Pancreas (tissue), 10 donors: ENCODE results near the gene ZC3H13. TPM values are rescaled to one million over a fixed set of nuclear protein-coding genes. Genes with fewer than 3 reads are reported as not detected.

Experiments
- ATAC-seq, 4 donors: fragments of 200-7000 bp; cut with Tn5 transposase; one replicate each; pipeline versions ENCODE4 v1.8.0 to v1.9.1; 2020; ENCODE audit warnings: mild to moderate bottlenecking in 4 of 4, moderate library complexity in 4 of 4
- DNase-seq, 6 donors: peaks; one replicate each; pipeline ENCODE4 v3.0.0-alpha.2; 2020
- FAIRE-seq: peaks from 2 replicates; lab custom pipeline; 2012; peaks lifted over from hg19 to GRCh38; lab: Jason Lieb, UNC
- H3K27ac ChIP-seq, 4 donors: fragments of 200-600 bp; sonication (generic); 1 replicate in 3 of 4; 2 replicates in 1 of 4; pipeline versions ENCODE4 v1.5.0 to v1.8.0; 2020
- H3K27me3 ChIP-seq, 4 donors: fragments of 200-600 bp; one replicate each; pipeline ENCODE4 v1.8.0; 2021
- H3K36me3 ChIP-seq, 3 donors: fragments of 200-600 bp; sonication (generic) in 1 of 3; one replicate each; pipeline versions ENCODE4 v1.5.0 to v1.8.0; 2020 to 2021
- H3K4me1 ChIP-seq, 3 donors: fragments of 200-600 bp; one replicate each; pipeline ENCODE4 v1.8.0; 2021
- H3K4me3 ChIP-seq, 4 donors: fragments of 200-600 bp; sonication (generic) in 2 of 4; one replicate each; pipeline versions ENCODE4 v1.5.0 to v1.8.0; 2020 to 2021
- H3K9me3 ChIP-seq, 4 donors: fragments of 200-600 bp; one replicate each; pipeline ENCODE4 v1.8.0; 2021
- CTCF ChIP-seq, 4 donors: fragments of 200-600 bp; sonication (generic) in 3 of 4; IDR thresholded peaks; one replicate each; pipeline versions ENCODE4 v1.5.0 to v1.8.0; 2021; ENCODE audit warnings: antibody characterized with exemption in 4 of 4
- whole genome bisulfite sequencing, 2 donors: extraction: QIAGEN DNeasy Blood & Tissue Kit; methylation state at CpG; one replicate each; pipeline ENCODE4 v1.1.7; 2013; 5-methylcytosine and 5-hydroxymethylcytosine counted together
- intact Hi-C, 3 donors: fragments of 100-400 bp; cut with DNase I; formaldehyde crosslinking; loops; one replicate each; pipeline versions ENCODE4 v1.11.1 to v1.14.2; 2022
- polyA plus RNA-seq, 2 donors: library from polyadenylated mRNA; stranded (reverse); fragments of 200-250 nt; gene quantifications; one replicate each; pipeline ENCODE4 v1.2.3, GENCODE V29; 2013
- total RNA-seq, 6 donors: library from RNA; stranded (reverse); fragmentation: NEBNext Ultra II Directional in 4 of 6; extraction: Animal tissue kit (Norgen Biotek cat#: 25700) in 4 of 6; gene quantifications; one replicate each; pipeline versions ENCODE4 v1.2.1 to v1.2.4, GENCODE V29; 2021 to 2023
- donor health status: healthy with polysubstance abuse.
- donor health status: DM: no; HTN: no; CAD: no; lungs with moderate emphysema.
- donor health status: DM: no; HTN: no; CAD: no.
- donor health status: control.
- donor health status: control.
- donor health status: Bipolar disorder and iron deficiency.
- donor health status: DM: yes; HTN: yes; CAD: no.
- donor health status: DM: no; HTN: no; CAD: no.
- donor health status: DM: no; HTN: no; CAD: no.
- donor health status: DM: yes; HTN: yes; CAD: no.

Gene ZC3H13
- total and polyA plus RNA-seq, 8 donors: 7.6 to 24.1 (median 14.0) TPM

GRCh38 chr13:45967589-45967988, 85.0 kb downstream of the ZC3H13 start:
- 93 to 97% methylated on average over 16 of the region's 16 CpGs for WGBS, 2 donors
- no peak for FAIRE-seq

GRCh38 chr13:45966715-45967114, 85.8 kb downstream of the ZC3H13 start:
- ATAC-seq (no peak), DNase-seq (no peak), FAIRE-seq (no peak)
- H3K27me3 ChIP-seq: no peaks in the 10 kb centered on the region
- intact Hi-C loops: no loop called here
- WGBS, 2 donors: 88 to 93% methylated on average over 3 of the region's 3 CpGs
- no peak overlapping the region for H3K4me3 ChIP-seq
- H3K9me3 ChIP-seq: no peaks in the 10 kb centered on the region
- no peak overlapping the region for H3K27ac ChIP-seq
- no peak for TF ChIP-seq CTCF (IDR thresholded peaks at IDR 0.05)
- no peaks in the 10 kb centered on the region for H3K4me1 ChIP-seq
- H3K36me3 ChIP-seq: peaks cover 0 to 68% (median 0%) of the 10 kb centered on the region in 3 donors

More at GRCh38 chr13:45967589-45967988, 85.0 kb downstream of the ZC3H13 start:
- Histone ChIP-seq H3K4me3 (no peak overlapping the region), H3K27me3 (no peaks in the 10 kb centered on the region), H3K9me3 (no peaks in the 10 kb centered on the region), H3K27ac (no peak overlapping the region), H3K36me3 (peaks cover 0 to 68% (median 2%) of the 10 kb centered on the region in 3 donors), H3K4me1 (no peaks in the 10 kb centered on the region)
- ATAC-seq (no peak), DNase-seq (no peak)
- intact Hi-C loops: no loop called here
- no peak for TF ChIP-seq CTCF (IDR thresholded peaks at IDR 0.05)

GRCh38 chr13:45961468-45961867, 91.1 kb downstream of the ZC3H13 start:
- Histone ChIP-seq H3K36me3 (peaks cover 0 to 39% (median 0%) of the 10 kb centered on the region in 3 donors), H3K4me3 (no peak overlapping the region), H3K27me3 (no peaks in the 10 kb centered on the region), H3K9me3 (no peaks in the 10 kb centered on the region), H3K4me1 (no peaks in the 10 kb centered on the region), H3K27ac (no peak overlapping the region)
- no peak for FAIRE-seq
- no peak for DNase-seq
- no peak for TF ChIP-seq CTCF (IDR thresholded peaks at IDR 0.05)
- WGBS, 2 donors: 80 to 85% methylated on average over 1 of the region's 1 CpG
- intact Hi-C loops: no loop called here
- no peak for ATAC-seq

GRCh38 chr13:45954836-45955800, 97.4 kb downstream of the ZC3H13 start:
- Histone ChIP-seq H3K36me3 (peaks cover 0 to 13% (median 0%) of the 10 kb centered on the region in 3 donors), H3K4me1 (peaks cover 0 to 9% (median 0%) of the 10 kb centered on the region in 3 donors), H3K9me3 (no peaks in the 10 kb centered on the region), H3K27ac (no peak overlapping the region), H3K4me3 (no peak overlapping the region), H3K27me3 (no peaks in the 10 kb centered on the region)
- no peak for FAIRE-seq
- no peak for ATAC-seq
- TF ChIP-seq CTCF (IDR thresholded peaks at IDR 0.05): no peak
- WGBS, 2 donors: 71 to 84% methylated on average over 3 of the region's 3 CpGs
- DNase-seq: no peak
- intact Hi-C loops: no loop called here

GRCh38 chr13:45953082-45953481, 99.5 kb downstream of the ZC3H13 start:
- no peak for TF ChIP-seq CTCF (IDR thresholded peaks at IDR 0.05)
- no peak for ATAC-seq
- H3K9me3 ChIP-seq: no peaks in the 10 kb centered on the region
- intact Hi-C loops: no loop called here
- peaks cover 0 to 13% (median 0%) of the 10 kb centered on the region in 3 donors for H3K36me3 ChIP-seq
- WGBS, 2 donors: 97 to 100% methylated on average over 3 of the region's 3 CpGs
- no peak overlapping the region for H3K4me3 ChIP-seq
- peaks cover 0 to 9% (median 0%) of the 10 kb centered on the region in 3 donors for H3K4me1 ChIP-seq
- no peak for FAIRE-seq
- H3K27ac ChIP-seq: no peak overlapping the region
- H3K27me3 ChIP-seq: no peaks in the 10 kb centered on the region
- no peak for DNase-seq
